Gastrocnemius medialis (tissue), 4 donors: ENCODE data around the gene SHISA8. TPM values are rescaled to one million over a fixed set of nuclear protein-coding genes. Genes with fewer than 3 reads are reported as not detected.
A peak's percentile ranks its signal among the peaks of the same experiment; 100 is the strongest.
"Not testable (repeated sequence)": the region's sequence is repeated elsewhere in the genome, so short reads cannot be mapped to it uniquely, and the experiment has no call there.

Experiments
- ATAC-seq, 2 donors: fragments of 150-250 bp; one replicate each; pipeline ENCODE4 v1.9.1; 2016
- DNase-seq, 2 donors: peaks; one replicate each; pipeline ENCODE4 v3.0.0-alpha.2; 2019
- H3K27ac ChIP-seq, 4 donors: fragments of 200-600 bp; sonication (generic); 1 replicate in 1 of 4; 2 replicates in 3 of 4; pipeline ENCODE4 v1.5.1; 2016 to 2018; ENCODE audit warnings: mild to moderate bottlenecking in 2 of 4, moderate library complexity in 1 of 4
- H3K27me3 ChIP-seq, 3 donors: fragments of 200-600 bp; sonication (generic) in 2 of 3; 1 replicate in 1 of 3; 2 replicates in 2 of 3; pipeline versions ENCODE4 v1.5.1 to v1.6.0; 2016 to 2019; ENCODE audit warnings: mild to moderate bottlenecking in 1 of 3, moderate library complexity in 1 of 3
- H3K36me3 ChIP-seq, 2 donors: fragments of 200-600 bp; sonication (generic) in 1 of 2; one replicate each; pipeline ENCODE4 v1.5.1; 2017 to 2018
- H3K4me1 ChIP-seq, 2 donors: fragments of 200-600 bp; sonication (generic) in 1 of 2; one replicate each; pipeline ENCODE4 v1.5.1; 2016 to 2017; ENCODE audit warnings: mild to moderate bottlenecking in 2 of 2
- H3K4me3 ChIP-seq, 4 donors: fragments of 200-600 bp; sonication (generic) in 3 of 4; 1 replicate in 1 of 4; 2 replicates in 3 of 4; pipeline ENCODE4 v1.5.1; 2016 to 2019; ENCODE audit warnings: mild to moderate bottlenecking in 2 of 4
- H3K9me3 ChIP-seq, 3 donors: fragments of 200-600 bp; sonication (generic) in 2 of 3; 1 replicate in 1 of 3; 2 replicates in 2 of 3; pipeline ENCODE4 v1.5.1; 2016 to 2019
- CTCF ChIP-seq, 5 experiments: fragments of 450-650 bp in 3 of 5; fragments of 200-600 bp in 2 of 5; sonication (generic) in 2 of 5; IDR thresholded peaks in 4 of 5; conservative IDR thresholded peaks in 1 of 5; 1 replicate in 4 of 5; 2 replicates in 1 of 5; pipeline ENCODE4 v1.5.1; 2016 to 2019; ENCODE audit warnings: antibody characterized with exemption in 5 of 5, mild to moderate bottlenecking in 3 of 5, moderate library complexity in 3 of 5
- POLR2A ChIP-seq, 2 donors: fragments of 450-650 bp; IDR thresholded peaks; one replicate each; pipeline ENCODE4 v1.6.1; 2017; ENCODE audit warnings: antibody characterized with exemption in 2 of 2, mild to moderate bottlenecking in 2 of 2, moderate library complexity in 2 of 2
- in situ Hi-C, 4 donors: fragments of 200-750 bp; cut with MboI; loops; one replicate each; pipeline versions ENCODE4 v1.15.0 to v1.8.0; 2017; ENCODE audit warnings: low sequenced_read_pairs in 4 of 4
- intact Hi-C: fragments of 100-400 bp; cut with DNase I; formaldehyde crosslinking; loops from one replicate; pipeline ENCODE4 v1.15.1; 2023; ENCODE audit warnings: low total_unique reads
- total RNA-seq, 4 donors: library from RNA; depleted of rRNA; stranded (reverse); fragments of >200 nt; gene quantifications; one replicate each; pipeline versions ENCODE4 v1.1.0 to v1.2.3, GENCODE V29; 2016

SHISA8 gene
- total RNA-seq, 4 donors from 2014 or later = not detected

DNA sequence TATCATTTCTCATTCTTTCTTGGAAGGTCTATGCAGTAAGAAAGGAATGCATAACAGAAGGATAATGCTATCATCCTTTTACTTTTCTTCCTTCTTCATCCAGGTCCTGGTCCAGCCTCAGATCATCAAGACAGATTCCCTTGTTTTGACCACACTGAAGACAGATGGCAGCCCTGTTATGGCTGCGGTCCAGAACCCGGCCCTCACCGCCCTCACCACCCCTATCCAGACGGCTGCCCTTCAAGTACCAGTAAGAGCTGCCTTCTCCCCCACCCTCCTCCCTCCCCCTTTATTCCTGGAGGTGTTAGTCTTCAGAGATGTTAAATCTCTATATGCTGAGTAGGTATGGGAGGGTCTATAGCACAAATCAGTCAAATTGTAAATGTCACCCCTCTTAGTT is 44.1 kb downstream of the SHISA8 start:
- Histone ChIP-seq H3K27ac (no peak overlapping the region), H3K27me3 (no peaks in the 10 kb centered on the region), H3K9me3 (no peaks in the 10 kb centered on the region), H3K36me3 (peaks cover 0 to 61% of the 10 kb centered on the region in 2 donors), H3K4me1 (peaks cover 0 to 9% of the 10 kb centered on the region in 2 donors), H3K4me3 (no peak overlapping the region)
- TF ChIP-seq CTCF (IDR thresholded peaks at IDR 0.05 in 4 of 5, conservative IDR thresholded peaks at IDR 0.05 in 1 of 5) (no peak), POLR2A (IDR thresholded peaks at IDR 0.05) (no peak)
- intact Hi-C loops (no loop called here), in situ Hi-C loops (no loop called here)
- no peak for ATAC-seq
- DNase-seq = no peak

- H3K36me3 ChIP-seq = peaks cover 0 to 56% of the 10 kb centered on the region in 2 donors
- in situ Hi-C loops, H3K4me3 ChIP-seq, H3K27me3 ChIP-seq, H3K27ac ChIP-seq, ATAC-seq, H3K9me3 ChIP-seq, intact Hi-C loops, H3K4me1 ChIP-seq, DNase-seq: not testable (repeated sequence)
Measured at GRCh38 chr22:41870081-41870480, 44.8 kb downstream of the SHISA8 start.

GRCh38 chr22:41868556-41868955 is 46.3 kb downstream of the SHISA8 start:
- H3K4me3 ChIP-seq = no peak overlapping the region
- no peak for TF ChIP-seq POLR2A (IDR thresholded peaks at IDR 0.05)
- no peak for TF ChIP-seq CTCF (IDR thresholded peaks at IDR 0.05 in 4 of 5, conservative IDR thresholded peaks at IDR 0.05 in 1 of 5)
- no peaks in the 10 kb centered on the region for H3K9me3 ChIP-seq
- DNase-seq (no peak), ATAC-seq (no peak)
- intact Hi-C loops = no loop called here
- H3K27ac ChIP-seq = no peak overlapping the region
- peaks cover 0 to 41% of the 10 kb centered on the region in 2 donors for H3K36me3 ChIP-seq
- in situ Hi-C loops = no loop called here
- H3K27me3 ChIP-seq = no peaks in the 10 kb centered on the region
- peaks cover 1 to 4% of the 10 kb centered on the region in 2 donors for H3K4me1 ChIP-seq

- ATAC-seq (no peak), DNase-seq (no peak)
- no peaks in the 10 kb centered on the region for H3K27me3 ChIP-seq
- H3K36me3 ChIP-seq = peaks cover 0 to 17% of the 10 kb centered on the region in 2 donors
- no peak for TF ChIP-seq POLR2A (IDR thresholded peaks at IDR 0.05)
- no peak for TF ChIP-seq CTCF (IDR thresholded peaks at IDR 0.05 in 4 of 5, conservative IDR thresholded peaks at IDR 0.05 in 1 of 5)
- peak overlapping the region in 2 of 4 donors; percentile 71 to 75 for H3K27ac ChIP-seq
- no peak overlapping the region for H3K4me3 ChIP-seq
- H3K9me3 ChIP-seq = no peaks in the 10 kb centered on the region
- H3K4me1 ChIP-seq = peaks cover 21 to 26% of the 10 kb centered on the region in 2 donors
- intact Hi-C loops (no loop called here), in situ Hi-C loops (no loop called here)
Measured at GRCh38 chr22:41863472-41863871, 51.4 kb downstream of the SHISA8 start.

GRCh38 chr22:41862530-41863266 is 52.2 kb downstream of the SHISA8 start:
- in situ Hi-C loops = no loop called here
- Histone ChIP-seq H3K9me3 (no peaks in the 10 kb centered on the region), H3K4me1 (peaks cover 25 to 26% of the 10 kb centered on the region in 2 donors), H3K27ac (peak overlapping the region; percentile 47 to 75 (median 70)), H3K36me3 (peaks cover 0 to 9% of the 10 kb centered on the region in 2 donors), H3K4me3 (no peak overlapping the region), H3K27me3 (no peaks in the 10 kb centered on the region)
- DNase-seq (no peak), ATAC-seq (peak in 1 of 2 donors; percentile 36)
- intact Hi-C loops = no loop called here
- TF ChIP-seq POLR2A (IDR thresholded peaks at IDR 0.05) = no peak
- no peak for TF ChIP-seq CTCF (IDR thresholded peaks at IDR 0.05 in 4 of 5, conservative IDR thresholded peaks at IDR 0.05 in 1 of 5)
